Renal cortical epithelial cell (primary cell): ENCODE data around the gene POLR3G. TPM values are rescaled to one million over a fixed set of nuclear protein-coding genes. Genes with fewer than 3 reads are reported as not detected.

Experiments used
- DNase-seq: peaks from one replicate; pipeline ENCODE4 v3.0.0-alpha.2; 2011; ENCODE audit warnings: low read depth
- total RNA-seq: library from RNA; depleted of rRNA; stranded (reverse); fragments of >200 nt; gene quantifications from 2 replicates; pipeline ENCODE4 v1.2.3, GENCODE V29; 2014

POLR3G gene
- total RNA-seq, 1 donor from 2014 or later: 2.7 TPM

- DNase-seq: no peak
Observed at GRCh38 chr5:90503596-90503995, 28.9 kb downstream of the POLR3G start.

GRCh38 chr5:90504743-90505142 lies 30.1 kb downstream of the POLR3G start:
- no peak for DNase-seq

GRCh38 chr5:90506221-90506620 lies 31.6 kb downstream of the POLR3G start:
- no peak for DNase-seq

DNA sequence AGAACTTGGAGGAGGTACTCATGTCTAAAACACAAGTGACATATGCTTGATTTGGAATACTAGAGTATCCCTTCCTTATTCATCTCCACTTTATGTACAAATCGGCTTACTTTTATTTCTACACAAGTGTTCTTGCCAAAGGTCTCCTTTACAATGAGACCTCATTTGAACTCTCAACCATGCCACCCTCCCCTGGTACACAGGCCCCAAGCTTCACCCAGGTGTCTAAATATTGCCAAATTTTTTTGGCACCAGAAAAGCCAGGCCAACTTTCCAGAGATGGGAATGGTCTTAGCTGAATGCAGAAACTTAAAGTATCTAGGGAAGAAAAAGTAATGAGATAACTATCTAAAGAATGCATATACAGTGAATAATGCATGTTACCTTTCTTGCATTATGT lies 35.8 kb downstream of the POLR3G start:
- DNase-seq: no peak

DNA sequence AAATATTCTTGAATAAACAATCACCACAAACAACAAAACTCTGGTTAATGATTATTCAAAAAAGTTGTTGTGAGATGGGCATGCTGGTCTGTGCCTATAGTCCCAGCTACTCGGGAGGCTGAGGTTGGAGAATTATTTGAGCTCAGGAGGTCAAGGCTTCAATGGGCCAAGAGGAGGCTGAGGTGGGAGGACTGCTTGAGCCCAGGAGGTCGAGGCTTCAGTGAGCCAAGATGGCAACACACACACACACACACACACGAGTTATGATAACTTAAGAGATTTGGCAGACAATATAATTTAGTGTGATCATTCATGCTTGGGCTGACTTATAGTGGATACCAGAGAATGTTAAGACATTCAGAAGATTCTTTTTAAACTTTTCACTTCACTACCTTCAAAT lies 39.9 kb downstream of the POLR3G start:
- no peak for DNase-seq

DNA sequence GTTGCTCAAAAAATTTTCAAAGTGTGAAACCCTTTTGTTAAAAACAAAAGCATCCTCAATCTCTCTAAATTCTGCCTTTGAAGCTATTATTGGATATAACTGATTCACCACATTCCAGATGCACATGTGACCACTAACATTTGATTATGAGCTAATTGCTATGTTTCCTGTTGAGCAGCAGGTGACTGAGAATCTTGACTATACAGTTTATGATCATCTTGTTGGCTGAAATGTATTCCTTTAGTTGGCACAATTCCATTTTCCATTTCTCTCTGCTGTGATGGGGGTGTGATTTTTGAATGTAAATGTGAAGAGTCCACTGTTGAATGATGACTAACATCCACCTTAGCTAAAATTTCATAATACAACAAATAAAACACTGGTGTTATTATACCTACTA lies 44.0 kb downstream of the POLR3G start:
- peak; percentile 58 for DNase-seq

GRCh38 chr5:90519081-90519480 lies 44.4 kb downstream of the POLR3G start:
- peak; percentile 68 for DNase-seq

- peak; percentile 19 for DNase-seq
Observed at GRCh38 chr5:90528601-90529193, 54.0 kb downstream of the POLR3G start.

GRCh38 chr5:90529194-90529938 lies 54.7 kb downstream of the POLR3G start, which contains the start of gene LYSMD3:
Gene LYSMD3 (minus strand): TSS chr5:90529584. CDS start chr5:90525289, 4,295 bp downstream.
- DNase-seq: peak; percentile 87

GRCh38 chr5:90529939-90530677 lies 55.4 kb downstream of the POLR3G start:
- DNase-seq: peak; percentile 79

DNA sequence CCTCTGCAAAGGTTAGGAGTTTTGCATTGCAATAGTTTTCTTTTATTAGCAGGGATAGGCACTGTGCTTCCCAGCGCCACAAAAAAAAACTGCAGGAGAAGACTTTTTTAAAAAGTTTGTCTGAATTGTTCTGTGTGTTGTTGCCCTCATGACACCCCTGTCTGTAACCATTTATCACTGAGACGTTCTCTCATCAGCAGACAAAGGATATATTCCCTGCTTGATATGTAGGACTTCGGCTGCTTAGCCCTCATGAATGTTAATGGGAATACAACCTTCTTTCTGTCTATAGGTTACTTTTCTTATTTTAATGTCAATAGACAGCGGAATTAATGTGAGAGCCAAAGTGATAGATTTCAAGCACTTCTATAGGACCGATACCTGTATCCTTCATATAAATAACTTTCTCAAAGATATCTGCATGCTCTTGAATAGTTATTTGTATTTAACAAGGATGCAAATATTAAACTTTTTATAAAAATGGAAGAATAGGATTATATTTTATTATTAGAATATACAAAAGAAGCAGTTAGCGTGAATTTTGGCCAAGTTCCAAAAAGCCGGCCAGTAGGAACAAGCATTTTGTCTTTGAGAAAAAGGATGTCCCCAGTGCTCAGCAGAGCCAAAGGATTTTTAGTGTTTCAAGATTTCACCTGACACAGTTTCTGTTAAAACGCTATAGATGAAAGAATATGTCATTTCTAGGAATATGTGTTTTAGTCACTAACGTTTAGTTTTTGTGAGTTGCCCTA lies 56.2 kb downstream of the POLR3G start:
- no peak for DNase-seq

- no peak for DNase-seq
Observed at GRCh38 chr5:90533794-90534193, 59.1 kb downstream of the POLR3G start.

- DNase-seq: no peak
Observed at GRCh38 chr5:90534922-90535321, 60.3 kb downstream of the POLR3G start.

DNA sequence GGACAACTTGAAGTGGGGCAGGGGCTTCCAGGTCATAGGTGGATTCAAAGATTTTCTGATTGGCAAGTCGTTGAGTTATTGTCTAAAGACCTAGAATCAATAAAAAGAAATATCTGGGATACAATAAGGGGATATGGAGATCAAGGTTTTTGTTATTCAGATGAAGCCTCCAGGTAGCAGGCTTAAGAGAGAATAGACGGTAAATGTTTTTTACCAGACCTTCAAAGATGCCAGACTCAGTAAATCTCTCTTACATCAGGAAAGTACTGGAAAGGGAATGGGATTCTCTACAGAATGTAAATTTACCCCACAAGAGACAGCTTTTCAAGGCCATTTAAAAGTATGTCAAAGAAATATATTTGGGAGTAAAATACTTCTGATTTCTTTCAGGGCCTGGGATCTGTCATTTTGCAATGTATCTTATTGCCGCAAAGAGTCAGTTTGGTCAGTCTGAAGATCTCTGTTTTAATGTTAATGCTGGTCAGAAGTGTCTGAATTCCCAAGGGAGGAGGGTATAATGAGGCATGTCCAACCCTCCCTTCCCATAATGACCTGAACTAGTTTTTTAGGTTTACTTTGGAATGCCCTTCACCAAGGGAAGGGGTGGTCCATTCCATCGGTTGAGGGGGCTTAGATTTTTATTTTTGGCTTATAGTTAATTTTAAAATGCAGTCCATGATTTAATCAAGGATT lies 68.3 kb downstream of the POLR3G start:
- DNase-seq: no peak

GRCh38 chr5:90545511-90545910 lies 70.8 kb downstream of the POLR3G start:
- no peak for DNase-seq

DNA sequence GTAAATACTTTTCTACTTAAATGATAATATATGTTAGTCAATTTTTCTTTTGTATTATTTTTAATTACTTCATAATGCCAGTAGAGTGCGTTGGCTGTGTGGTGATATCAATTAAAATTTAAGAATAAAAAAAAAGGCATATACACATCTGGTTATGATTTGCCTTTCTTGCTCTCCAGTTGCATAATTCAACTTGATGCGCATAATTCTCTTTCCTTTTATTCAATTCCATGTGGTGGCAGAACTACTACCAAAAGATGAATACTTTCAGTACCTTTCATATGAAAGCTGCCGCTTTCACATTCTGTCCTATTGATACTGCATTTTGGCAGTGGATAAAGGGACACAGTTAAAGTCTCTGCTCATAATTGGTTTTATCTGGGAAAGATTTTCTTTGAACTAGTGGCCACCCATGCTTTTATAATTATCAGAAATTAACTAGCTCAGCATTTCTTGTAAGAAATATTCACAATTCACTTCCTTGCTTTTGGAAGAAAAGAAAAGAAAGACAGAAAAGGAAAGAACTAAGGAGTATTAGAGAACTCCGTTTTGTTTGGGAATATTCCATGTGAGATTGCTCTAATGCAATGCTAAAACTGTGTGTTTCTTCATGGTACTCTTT lies 71.7 kb downstream of the POLR3G start:
- no peak for DNase-seq

DNA sequence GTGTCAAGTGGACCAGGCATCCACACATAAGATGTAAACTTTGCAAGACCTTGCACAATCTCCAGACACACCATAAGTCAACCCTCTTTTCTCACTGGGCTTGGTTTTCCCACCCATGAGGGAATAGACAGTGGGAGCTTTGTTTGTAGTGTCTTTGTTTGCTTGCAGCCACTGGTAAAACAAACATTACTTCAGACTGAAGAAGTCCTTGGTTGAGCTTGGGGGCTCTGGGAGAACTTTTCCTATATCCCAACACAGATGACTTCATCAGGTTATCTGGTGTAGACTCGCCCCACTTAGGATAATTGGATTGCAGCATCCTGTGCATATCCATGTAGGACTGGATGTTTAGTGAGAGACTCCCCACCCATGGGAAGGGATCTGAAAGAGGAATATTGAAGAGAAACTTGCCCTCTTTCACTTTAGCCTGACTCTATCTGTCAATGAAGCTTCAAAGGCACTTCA lies 72.4 kb downstream of the POLR3G start:
- no peak for DNase-seq

DNA sequence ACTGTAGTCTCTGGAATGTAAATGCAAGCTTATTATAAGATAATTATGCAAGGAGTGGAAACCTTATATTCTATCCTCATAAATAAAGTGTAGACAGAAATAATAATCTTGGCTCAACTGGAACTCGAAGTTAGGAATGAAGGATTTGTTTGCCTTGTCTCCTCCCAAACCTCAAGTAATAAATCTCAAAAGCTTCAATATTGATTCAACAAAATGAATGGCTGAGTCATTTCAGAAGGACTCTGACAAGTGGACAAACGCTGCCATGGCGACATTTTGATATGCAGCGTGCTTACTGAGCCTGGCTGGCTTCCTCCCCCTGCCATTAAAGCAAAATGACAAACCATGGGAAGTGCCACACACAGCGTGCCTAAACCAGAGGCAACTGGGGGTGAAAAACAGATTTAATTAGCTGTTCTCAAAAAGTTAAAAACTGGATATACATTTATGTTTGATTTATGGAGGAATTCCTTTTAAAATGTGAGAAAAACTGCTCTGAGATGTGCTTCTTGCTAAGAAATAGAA lies 73.5 kb downstream of the POLR3G start:
- DNase-seq: peak; percentile 58

DNA sequence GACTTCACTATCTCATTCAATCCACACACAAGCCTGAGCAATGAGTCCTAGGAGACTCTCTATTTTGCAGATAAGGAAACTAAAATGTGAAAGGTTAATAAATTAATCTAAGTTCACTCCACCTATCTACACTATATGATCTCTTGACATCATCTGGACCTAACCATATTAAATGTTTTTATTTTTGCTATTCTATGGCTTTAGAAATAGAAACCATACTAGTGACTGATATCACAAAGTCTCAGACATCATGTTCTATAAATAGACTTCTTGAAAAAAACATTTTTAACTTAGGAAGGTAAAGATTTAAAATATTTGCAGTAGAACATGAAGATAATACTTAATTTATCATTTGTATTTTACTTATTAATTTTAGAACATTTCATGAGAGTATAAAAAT lies 74.6 kb downstream of the POLR3G start:
- DNase-seq: no peak

DNA sequence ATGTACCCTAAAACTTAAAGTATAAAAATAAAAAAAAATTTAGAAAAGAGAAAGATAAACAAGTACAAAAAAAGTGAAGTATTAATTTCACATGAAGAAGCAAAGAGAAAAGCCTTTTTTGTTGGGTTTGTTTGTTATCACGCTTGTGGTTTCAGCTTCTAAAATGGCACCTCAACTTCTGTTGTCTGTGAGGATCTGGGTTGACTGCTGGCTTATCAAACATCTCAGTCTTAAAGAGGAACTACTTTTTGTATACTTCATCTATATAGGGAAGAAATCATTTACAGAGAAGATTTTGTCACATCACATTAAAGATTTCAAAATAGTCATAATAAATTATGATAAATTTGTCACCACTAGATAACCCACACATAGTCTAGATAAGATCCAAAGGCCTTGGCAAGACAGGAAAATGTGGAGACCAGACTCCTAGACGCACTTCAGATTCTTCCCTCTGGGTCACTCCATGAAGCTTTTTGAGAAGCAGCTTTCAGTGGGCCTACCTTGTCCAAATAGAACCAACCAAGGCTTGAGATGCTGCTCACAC lies 75.1 kb downstream of the POLR3G start:
- no peak for DNase-seq
